A673 (cell line): ENCODE measurements around the gene HIP1. TPM values are rescaled to one million over a fixed set of nuclear protein-coding genes. Genes with fewer than 3 reads are reported as not detected.

Source experiments
- BruUV-seq: library from RNA; stranded (reverse); fragments of 400-500 nt; replicated peaks from 2 replicates; lab custom pipeline; 2021; lab: Mats Ljungman, UMichigan
- CTCF ChIA-PET: fragments of 300-600 bp; sonication (Branson Sonifier 250); formaldehyde crosslinking; loops from one replicate; lab custom pipeline; 2022; ENCODE audit warnings: antibody characterized with exemption; lab: Charles Lee
- POLR2A ChIA-PET: fragments of 300-600 bp; sonication (Branson Sonifier 250); formaldehyde crosslinking; loops from one replicate; lab custom pipeline; 2022; ENCODE audit warnings: antibody characterized with exemption; ENCODE audit not compliant: low non-redundant PET; lab: Charles Lee
- DNase-seq: peaks from one replicate; pipeline ENCODE4 v3.0.0-alpha.2; 2015; ENCODE audit warnings: low spot score
- H3K27ac ChIP-seq: fragments of 200-600 bp; sonication (generic); 2 replicates; pipeline ENCODE4 v1.5.1; 2016; ENCODE audit warnings: mixed run types, low read depth, mild to moderate bottlenecking, mixed read lengths, antibody characterized with exemption, low read length; ENCODE audit not compliant: poor library complexity, severe bottlenecking
- H3K27me3 ChIP-seq: fragments of 200-600 bp; sonication (generic); replicated peaks from 2 replicates; pipeline ENCODE4 v1.6.1; 2017; ENCODE audit warnings: mixed run types, low read depth, mild to moderate bottlenecking, mixed read lengths, antibody characterized with exemption, low read length; ENCODE audit not compliant: insufficient read depth, poor library complexity
- H3K36me3 ChIP-seq: fragments of 200-600 bp; sonication (generic); 2 replicates; pipeline ENCODE4 v1.6.1; 2016; ENCODE audit warnings: mixed run types, mild to moderate bottlenecking, mixed read lengths, antibody characterized with exemption, low read length; ENCODE audit not compliant: insufficient read depth, poor library complexity, severe bottlenecking
- H3K4me1 ChIP-seq: fragments of 200-600 bp; sonication (generic); 2 replicates; pipeline ENCODE4 v1.6.1; 2017; ENCODE audit warnings: mixed run types, mild to moderate bottlenecking, mixed read lengths, antibody characterized with exemption, low read length; ENCODE audit not compliant: insufficient read depth, poor library complexity, severe bottlenecking
- H3K4me3 ChIP-seq: fragments of 200-600 bp; sonication (generic); 2 replicates; pipeline ENCODE4 v1.5.1; 2016; ENCODE audit warnings: low read depth, mixed run types, mild to moderate bottlenecking, mixed read lengths, low read length; ENCODE audit not compliant: poor library complexity, severe bottlenecking
- H3K9me3 ChIP-seq: fragments of 200-600 bp; sonication (generic); 2 replicates; pipeline ENCODE4 v1.6.1; 2016; ENCODE audit warnings: mixed run types, low read depth, mild to moderate bottlenecking, mixed read lengths, antibody characterized with exemption, low read length; ENCODE audit not compliant: poor library complexity, severe bottlenecking
- CTCF ChIP-seq: fragments of 300-800, 200-600 bp; sonication (generic); conservative IDR thresholded peaks from 2 replicates; pipeline ENCODE4 v1.5.1; 2017; ENCODE audit warnings: low read depth, mild to moderate bottlenecking, antibody characterized with exemption, low read length, moderate library complexity, mixed read lengths
- EZH2 ChIP-seq: fragments of 200-600 bp; sonication (generic); IDR thresholded peaks from 2 replicates; pipeline ENCODE4 v1.6.1; 2017; ENCODE audit warnings: borderline replicate concordance, low read depth, mild to moderate bottlenecking, mixed read lengths, antibody characterized with exemption, low read length; ENCODE audit not compliant: poor library complexity, severe bottlenecking
- intact Hi-C: fragments of 100-400 bp; cut with micrococcal nuclease; formaldehyde crosslinking; loops from one replicate; pipeline ENCODE4 v1.10.0; 2022; ENCODE audit not compliant: unreplicated experiment
- total RNA-seq: library from RNA; stranded (reverse); gene quantifications from 2 replicates; pipeline ENCODE4 v1.2.3, GENCODE V29; 2021

Gene HIP1
- total RNA-seq, 1 experiment from 2014 or later: 25.0 TPM

DNA sequence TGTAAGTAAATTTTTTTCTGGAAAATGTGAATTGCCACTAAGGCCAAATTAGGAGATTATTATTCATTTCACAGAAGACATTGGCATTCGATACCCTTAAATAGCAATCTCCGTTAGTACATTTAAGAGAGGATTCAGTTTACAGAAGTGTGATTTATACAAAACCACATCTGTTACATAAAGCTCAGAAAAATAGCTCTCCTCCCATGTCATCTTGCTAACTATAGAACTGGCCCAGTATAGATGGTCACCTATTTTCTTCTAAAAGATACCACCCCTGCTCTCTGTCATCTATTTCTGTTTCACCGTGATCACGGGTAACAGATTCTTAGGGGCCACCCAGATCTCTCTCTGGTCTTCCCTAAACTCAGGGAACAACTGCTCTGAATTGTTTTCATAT, 119.1 kb downstream of the HIP1 start:
- CTCF ChIA-PET: no interaction called here
- TF ChIP-seq EZH2 (no peak), CTCF (no peak)
- intact Hi-C loops: no loop called here
- Histone ChIP-seq H3K4me3 (no peak overlapping the region), H3K27ac (no peak overlapping the region), H3K36me3 (no peaks in the 10 kb centered on the region), H3K4me1 (peaks cover 16% of the 10 kb centered on the region), H3K27me3 (no peaks in the 10 kb centered on the region), H3K9me3 (no peaks in the 10 kb centered on the region)
- POLR2A ChIA-PET: no interaction called here
- BruUV-seq: no TSS peak
- DNase-seq: no peak

DNA sequence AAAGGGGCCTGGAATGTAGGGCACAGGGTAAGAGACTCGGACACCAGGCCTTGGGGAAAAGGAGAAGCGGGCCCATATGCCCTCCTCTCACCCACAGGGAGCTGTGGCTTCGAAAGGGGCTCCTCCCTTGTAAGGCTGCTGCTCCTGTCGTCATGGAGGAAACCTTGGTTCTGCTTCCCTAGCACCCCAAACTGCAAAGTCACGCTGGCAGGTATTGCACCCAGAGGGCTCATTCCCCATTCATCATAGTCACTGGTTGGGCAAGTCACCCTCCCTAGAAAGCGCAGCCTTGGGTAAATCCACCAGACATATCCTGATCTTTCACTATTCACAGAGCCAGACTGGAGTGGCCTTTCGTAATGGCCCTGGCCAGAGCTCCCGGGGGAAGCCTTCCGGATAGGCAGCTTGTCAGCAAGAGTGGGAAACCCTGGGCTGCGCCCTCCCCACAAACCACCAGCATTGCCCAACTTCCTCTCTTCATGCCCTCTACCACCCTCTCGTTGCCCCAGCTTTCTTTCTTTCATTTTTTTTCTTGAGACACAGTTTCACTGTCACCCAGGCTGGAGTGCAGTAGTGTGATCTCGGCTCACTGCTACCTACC, 121.0 kb downstream of the HIP1 start:
- Histone ChIP-seq H3K36me3 (no peaks in the 10 kb centered on the region), H3K9me3 (no peaks in the 10 kb centered on the region), H3K27me3 (no peaks in the 10 kb centered on the region), H3K27ac (no peak overlapping the region), H3K4me3 (no peak overlapping the region), H3K4me1 (no peaks in the 10 kb centered on the region)
- no TSS peak for BruUV-seq
- no peak for TF ChIP-seq EZH2
- no peak for TF ChIP-seq CTCF
- DNase-seq: no peak
- POLR2A ChIA-PET: no interaction called here
- CTCF ChIA-PET: no interaction called here
- intact Hi-C loops: no loop called here

DNA sequence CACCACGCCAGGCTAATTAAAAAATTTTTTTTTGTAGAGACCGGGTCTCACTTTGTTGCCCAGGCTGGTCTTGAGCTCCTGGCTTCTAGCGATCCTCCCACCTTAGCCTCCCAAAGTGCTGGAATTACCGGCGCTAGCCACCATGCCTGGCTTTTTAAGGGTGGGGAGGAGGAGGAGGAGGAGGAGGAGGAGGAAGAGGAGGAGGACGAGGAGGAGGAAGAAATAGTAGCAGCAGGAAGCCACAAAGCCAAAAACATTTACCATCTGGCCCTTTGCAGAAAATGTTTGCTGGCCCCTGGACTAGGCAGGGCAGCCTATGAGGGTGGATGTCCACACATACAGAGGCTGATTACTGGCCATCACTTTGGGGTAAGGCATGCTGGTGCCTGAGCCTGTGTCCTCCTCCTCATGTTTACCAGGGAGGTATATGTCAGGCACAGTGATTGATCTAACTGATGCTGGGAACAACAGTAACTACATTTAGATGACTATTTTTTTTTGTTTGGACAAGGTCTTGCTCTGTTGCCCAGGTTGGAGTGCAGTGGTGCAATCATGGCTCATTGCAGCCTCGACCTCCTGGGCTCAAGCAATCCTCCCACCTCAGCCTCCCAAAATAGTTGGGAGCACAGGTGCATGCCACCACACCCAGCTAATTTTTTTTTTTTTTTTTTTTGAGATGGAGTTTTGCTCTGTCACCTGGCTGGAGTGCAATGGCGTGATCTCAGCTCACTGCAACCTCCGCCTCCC, 122.1 kb downstream of the HIP1 start:
- no peak overlapping the region for H3K27ac ChIP-seq
- CTCF ChIA-PET: no interaction called here
- intact Hi-C loops: no loop called here
- TF ChIP-seq EZH2 (no peak), CTCF (no peak)
- no peaks in the 10 kb centered on the region for H3K4me1 ChIP-seq
- BruUV-seq: no TSS peak
- no peaks in the 10 kb centered on the region for H3K9me3 ChIP-seq
- no peaks in the 10 kb centered on the region for H3K36me3 ChIP-seq
- DNase-seq: no peak
- H3K4me3 ChIP-seq: no peak overlapping the region
- H3K27me3 ChIP-seq: no peaks in the 10 kb centered on the region
- POLR2A ChIA-PET: no interaction called here
